SK-N-SH (cell line): Measurements from ENCODE around the gene ALDOA. TPM values are rescaled to one million over a fixed set of nuclear protein-coding genes. Genes with fewer than 3 reads are reported as not detected.

Experiments
- CTCF ChIA-PET: fragments of 300-600, 350-600 bp; formaldehyde crosslinking; extraction: SDS; loops from one replicate; lab custom pipeline; 2021; lab: Yijun Ruan, JAX
- POLR2A ChIA-PET: fragments of 350-600 bp; sonication (Branson Sonifier 250); formaldehyde crosslinking; extraction: SDS; loops from one replicate; lab custom pipeline; 2020; ENCODE audit warnings: antibody characterized with exemption, inconsistent platforms; lab: Yijun Ruan, JAX
- DNase-seq: peaks from one replicate; pipeline ENCODE4 v3.0.0; 2012
- H2AFZ ChIP-seq: fragments of 200-600 bp; sonication (generic); 2 replicates; pipeline ENCODE4 v1.8.1; 2016; ENCODE audit warnings: antibody characterized with exemption, mild to moderate bottlenecking, low read depth
- H3F3A ChIP-seq: fragments of 200-600 bp; sonication (generic); replicated peaks from 2 replicates; pipeline ENCODE3; 2016; ENCODE audit warnings: antibody characterized with exemption, mild to moderate bottlenecking; ENCODE audit not compliant: insufficient read depth
- H3K27ac ChIP-seq, 2 experiments: fragments of 200-500 bp in 1 of 2; fragments of 200-600 bp in 1 of 2; sonication (Bioruptor generic) in 1 of 2; sonication (generic), shearing (Covaris generic) in 1 of 2; 2 replicates each; pipeline versions ENCODE4 v1.5.1 to v1.6.1; 2014 to 2016; ENCODE audit warnings: low read depth in 2 of 2, inconsistent platforms in 1 of 2, low read length in 1 of 2, mild to moderate bottlenecking in 1 of 2, mixed read lengths in 1 of 2
- H3K27me3 ChIP-seq: fragments of 200-600 bp; sonication (generic), shearing (Covaris generic); 2 replicates; pipeline ENCODE4 v1.6.1; 2016; ENCODE audit warnings: mixed run types; ENCODE audit not compliant: insufficient read depth
- H3K36me3 ChIP-seq, 2 experiments: fragments of 200-500 bp in 1 of 2; fragments of 200-600 bp in 1 of 2; sonication (Bioruptor generic) in 1 of 2; sonication (generic) in 1 of 2; replicated peaks in 1 of 2; 2 replicates each; pipeline versions ENCODE3 to v1.5.1; 2014 to 2016; ENCODE audit warnings: low read length in 1 of 2, mild to moderate bottlenecking in 1 of 2; ENCODE audit not compliant: insufficient read depth in 2 of 2, control insufficient read depth in 1 of 2
- H3K4me1 ChIP-seq, 2 experiments: fragments of 200-500 bp in 1 of 2; fragments of 200-600 bp in 1 of 2; sonication (Bioruptor generic) in 1 of 2; sonication (generic), shearing (Covaris generic) in 1 of 2; 2 replicates each; pipeline versions ENCODE4 v1.5.1 to v1.6.1; 2014 to 2016; ENCODE audit warnings: low read depth in 1 of 2, low read length in 1 of 2, mixed run types in 1 of 2; ENCODE audit not compliant: insufficient read depth in 2 of 2, control insufficient read depth in 1 of 2
- H3K4me2 ChIP-seq: fragments of 200-600 bp; sonication (generic), shearing (Covaris generic); 2 replicates; pipeline ENCODE4 v1.6.1; 2017; ENCODE audit warnings: mixed run types
- H3K4me3 ChIP-seq, 2 experiments: fragments of 200-500 bp in 1 of 2; fragments of 200-600 bp in 1 of 2; sonication (Bioruptor generic) in 1 of 2; sonication (generic), shearing (Covaris generic) in 1 of 2; 2 replicates each; pipeline versions ENCODE4 v1.5.1 to v1.8.1; 2014 to 2016; ENCODE audit warnings: low read depth in 2 of 2, inconsistent platforms in 1 of 2, low read length in 1 of 2, mild to moderate bottlenecking in 1 of 2, mixed read lengths in 1 of 2, moderate library complexity in 1 of 2
- H3K79me2 ChIP-seq: fragments of 200-600 bp; sonication (generic); 2 replicates; pipeline ENCODE4 v1.8.1; 2017; ENCODE audit warnings: mild to moderate bottlenecking; ENCODE audit not compliant: insufficient read depth
- H3K9ac ChIP-seq: fragments of 200-600 bp; sonication (generic); 2 replicates; pipeline ENCODE4 v1.6.1; 2017; ENCODE audit warnings: mixed run types
- H3K9me2 ChIP-seq: fragments of 200-600 bp; sonication (generic); 2 replicates; pipeline ENCODE4 v1.6.1; 2017; ENCODE audit warnings: mixed run types
- H3K9me3 ChIP-seq: fragments of 200-600 bp; sonication (generic); 2 replicates; pipeline ENCODE4 v1.6.1; 2017; ENCODE audit warnings: mixed run types, mild to moderate bottlenecking, moderate library complexity
- H4K20me1 ChIP-seq: fragments of 200-600 bp; sonication (generic); 2 replicates; pipeline ENCODE4 v1.6.1; 2017; ENCODE audit warnings: mild to moderate bottlenecking, mixed run types; ENCODE audit not compliant: insufficient read depth
- FOXM1 ChIP-seq: IDR thresholded peaks from 2 replicates; pipeline ENCODE4 v1.4.0; 2012; ENCODE audit warnings: low read depth, mild to moderate bottlenecking
- GABPA ChIP-seq: IDR thresholded peaks from 2 replicates; pipeline ENCODE4 v1.4.0; 2012; ENCODE audit warnings: low read depth, mild to moderate bottlenecking
- GATA2 ChIP-seq: sonication (generic); formaldehyde crosslinking; IDR thresholded peaks from 2 replicates; pipeline ENCODE4 v1.5.0; 2020; ENCODE audit warnings: mild to moderate bottlenecking, missing genetic modification reagents
- IRF3 ChIP-seq: fragments of 150-350 bp; IDR thresholded peaks from 2 replicates; pipeline ENCODE4 v1.6.1; 2016; ENCODE audit warnings: mild to moderate bottlenecking, low read depth, low read length
- JUND ChIP-seq: IDR thresholded peaks from 2 replicates; pipeline ENCODE4 v1.4.0; 2012
- MAX ChIP-seq: IDR thresholded peaks from 2 replicates; pipeline ENCODE4 v1.4.0; 2012; ENCODE audit warnings: low read depth
- MEF2A ChIP-seq: IDR thresholded peaks from 2 replicates; pipeline ENCODE4 v1.4.0; 2012; ENCODE audit warnings: low read depth, borderline replicate concordance
- NFIC ChIP-seq: IDR thresholded peaks from 2 replicates; pipeline ENCODE4 v1.4.0; 2012; ENCODE audit warnings: borderline replicate concordance
- PBX3 ChIP-seq: IDR thresholded peaks from 2 replicates; pipeline ENCODE4; 2012
- RCOR1 ChIP-seq: fragments of 150-350 bp; IDR thresholded peaks from 2 replicates; pipeline ENCODE4 v1.6.1; 2017; ENCODE audit warnings: antibody characterized with exemption, low read length
- REST ChIP-seq: IDR thresholded peaks from 2 replicates; pipeline ENCODE4 v1.6.1; 2012; ENCODE audit warnings: mild to moderate bottlenecking, low read depth, low read length, moderate library complexity
- RFX5 ChIP-seq: IDR thresholded peaks from 2 replicates; pipeline ENCODE4 v1.6.1; 2012; ENCODE audit warnings: mild to moderate bottlenecking, improper control_type of control experiment, low read length
- SIN3A ChIP-seq: IDR thresholded peaks from 2 replicates; pipeline ENCODE4 v1.6.1; 2012; ENCODE audit warnings: low read depth, mild to moderate bottlenecking, low read length, moderate library complexity, borderline replicate concordance
- TAF1 ChIP-seq: IDR thresholded peaks from 2 replicates; pipeline ENCODE4 v1.6.1; 2012; ENCODE audit warnings: low read depth, mild to moderate bottlenecking, low read length, moderate library complexity, borderline replicate concordance
- TEAD4 ChIP-seq: IDR thresholded peaks from 2 replicates; pipeline ENCODE4 v1.4.0; 2012; ENCODE audit warnings: mild to moderate bottlenecking, borderline replicate concordance; ENCODE audit not compliant: insufficient read depth
- USF1 ChIP-seq: IDR thresholded peaks from 2 replicates; pipeline ENCODE4 v1.4.0; 2012; ENCODE audit warnings: low read depth, borderline replicate concordance
- USF2 ChIP-seq: fragments of 150-350 bp; IDR thresholded peaks from 2 replicates; pipeline ENCODE4 v1.6.1; 2017; ENCODE audit warnings: antibody characterized with exemption, low read length, low read depth, borderline replicate concordance
- WGBS: methylation state at CpG from one replicate; pipeline ENCODE4 v1.1.6; 2017; ENCODE audit warnings: low lambda C conversion rate; 5-methylcytosine and 5-hydroxymethylcytosine counted together
- polyA plus RNA-seq, 3 experiments: library from polyadenylated mRNA; depleted of rRNA; stranded (reverse); fragments of >200 nt; gene quantifications; 2 replicates each; pipeline ENCODE4 v1.2.3, GENCODE V29; 2012

Gene ALDOA
- polyA plus RNA-seq, 1 of the 3 experiments (the other 2 are of a cell fraction): 641 TPM

GRCh38 chr16:30018731-30019158 lies 46.8 kb upstream of the ALDOA start:
- Histone ChIP-seq H3K36me3 (no peaks in the 10 kb centered on the region), H2AFZ (no peak overlapping the region), H3K9ac (no peak overlapping the region), H3K9me2 (no peaks in the 10 kb centered on the region), H3K4me2 (no peak overlapping the region), H3K79me2 (no peaks in the 10 kb centered on the region), H3K4me1 (peaks cover 0 to 2% of the 10 kb centered on the region in 2 experiments; a peak in 1 of 4 replicates), H3K9me3 (no peaks in the 10 kb centered on the region), H3F3A (peaks cover 6% of the 10 kb centered on the region), H3K27ac (no peak overlapping the region), H3K4me3 (no peak overlapping the region), H3K27me3 (no peaks in the 10 kb centered on the region), H4K20me1 (no peaks in the 10 kb centered on the region)
- CTCF ChIA-PET: interaction anchor here (0.9 to 2.0 kb wide), 6 partner anchors 12 to 318 kb away, joined by 3 to 7 read pairs (median 4); partner anchors contain the start of gene TLCD3B
- POLR2A ChIA-PET: no interaction called here
- WGBS: 64% methylated on average over 4 of the region's 4 CpGs
- no peak for DNase-seq
- no peak for TF ChIP-seq RCOR1
- TF ChIP-seq NFIC: no peak
- TF ChIP-seq REST: no peak
- TF ChIP-seq RFX5: no peak
- no peak for TF ChIP-seq GABPA
- no peak for TF ChIP-seq MEF2A
- TF ChIP-seq TEAD4: no peak
- TF ChIP-seq FOXM1: no peak
- no peak for TF ChIP-seq IRF3
- no peak for TF ChIP-seq USF1
- no peak for TF ChIP-seq SIN3A
- no peak for TF ChIP-seq PBX3
- TF ChIP-seq JUND: no peak
- no peak for TF ChIP-seq TAF1
- no peak for TF ChIP-seq USF2
- no peak for TF ChIP-seq MAX
- TF ChIP-seq GATA2 (CRISPR knock-in tag): no peak
